Natural killer cell (primary cell): Measurements from ENCODE around the gene MTRF1. TPM values are rescaled to one million over a fixed set of nuclear protein-coding genes. Genes with fewer than 3 reads are reported as not detected.

Experiments
- ATAC-seq, 3 donors: fragments of 150-1000 bp in 2 of 3; fragments of 200-7000 bp in 1 of 3; cut with Tn5 transposase; 1 replicate in 1 of 3; 2 replicates in 2 of 3; pipeline ENCODE4 v1.10.0; 2021; ENCODE audit warnings: mild to moderate bottlenecking in 2 of 3, moderate library complexity in 2 of 3
- DNase-seq, 2 donors: peaks; one replicate each; pipeline versions ENCODE4 v3.0.0 to v3.0.0-alpha.2; 2013 to 2021; ENCODE audit warnings: mixed read lengths in 1 of 2
- H3K27ac ChIP-seq: one replicate; pipeline ENCODE4 v1.5.1; 2013; ENCODE audit warnings: mild to moderate bottlenecking, low read length
- H3K27me3 ChIP-seq: one replicate; pipeline ENCODE4 v1.6.1; 2013; ENCODE audit warnings: low read length; ENCODE audit not compliant: control insufficient read depth, insufficient read depth
- H3K36me3 ChIP-seq: one replicate; pipeline ENCODE4 v1.6.1; 2013; ENCODE audit warnings: low read length; ENCODE audit not compliant: control insufficient read depth, insufficient read depth
- H3K4me1 ChIP-seq: one replicate; pipeline ENCODE4 v1.6.1; 2013; ENCODE audit warnings: low read length; ENCODE audit not compliant: control insufficient read depth, insufficient read depth
- H3K4me3 ChIP-seq: one replicate; pipeline ENCODE4 v1.5.1; 2013; ENCODE audit warnings: low read length
- H3K9me3 ChIP-seq: one replicate; pipeline ENCODE4 v1.6.1; 2013; ENCODE audit warnings: low read length; ENCODE audit not compliant: control insufficient read depth, insufficient read depth
- H3K27ac Mint-ChIP-seq, 2 donors: one replicate each; pipeline ENCODE4 v1.8.0; 2022; ENCODE audit warnings: mild to moderate bottlenecking in 2 of 2, mixed read lengths in 2 of 2, moderate library complexity in 1 of 2
- H3K27me3 Mint-ChIP-seq, 2 donors: one replicate each; pipeline ENCODE4 v1.8.0; 2022; ENCODE audit warnings: low read depth in 2 of 2, mixed read lengths in 2 of 2
- H3K36me3 Mint-ChIP-seq: one replicate; pipeline ENCODE4 v1.8.0; 2022; ENCODE audit warnings: mixed read lengths
- H3K4me1 Mint-ChIP-seq, 2 donors: one replicate each; pipeline ENCODE4 v1.8.0; 2022; ENCODE audit warnings: mixed read lengths in 2 of 2
- H3K4me3 Mint-ChIP-seq: one replicate; pipeline ENCODE4 v1.8.0; 2022; ENCODE audit warnings: mild to moderate bottlenecking, moderate library complexity, mixed read lengths
- H3K9me3 Mint-ChIP-seq, 2 donors: one replicate each; pipeline ENCODE4 v1.8.0; 2022; ENCODE audit warnings: mixed read lengths in 2 of 2
- CTCF ChIP-seq: fragments of 200-600 bp; IDR thresholded peaks from one replicate; pipeline ENCODE4 v1.8.0; 2022; ENCODE audit warnings: antibody characterized with exemption
- WGBS: methylation state at CpG from one replicate; pipeline ENCODE4 v1.1.7; 2013; ENCODE audit warnings: missing lambda C conversion rate; ENCODE audit not compliant: insufficient coverage; 5-methylcytosine and 5-hydroxymethylcytosine counted together
- intact Hi-C: fragments of 100-400 bp; cut with micrococcal nuclease; formaldehyde crosslinking; loops from one replicate; pipeline ENCODE4 v1.14.2; 2022
- total RNA-seq, 4 donors: library from RNA; stranded (reverse); fragments of 120-200 nt in 1 of 4; gene quantifications; one replicate each; pipeline versions ENCODE4 v1.2.3 to v1.2.4, GENCODE V29; 2013 to 2022

Gene MTRF1
- total RNA-seq, 3 donors from 2014 or later (not counting 1 experiment from before 2014, with no cell fraction given), result 20.3 to 24.1 (median 24.0) TPM

GRCh38 chr13:41294914-41295313 lies 31.5 kb upstream of the MTRF1 start:
- no peaks in the 10 kb centered on the region for H3K4me1 Mint-ChIP-seq
- Histone ChIP-seq H3K27ac (no peak overlapping the region), H3K4me3 (no peak overlapping the region), H3K4me1 (no peaks in the 10 kb centered on the region), H3K27me3 (no peaks in the 10 kb centered on the region), H3K9me3 (no peaks in the 10 kb centered on the region), H3K36me3 (no peaks in the 10 kb centered on the region)
- ATAC-seq (no peak), DNase-seq (no peak)
- intact Hi-C loops, result no loop called here
- 100% methylated on average over 1 of the region's 1 CpG for whole genome bisulfite sequencing
- no peak overlapping the region for H3K4me3 Mint-ChIP-seq
- H3K36me3 Mint-ChIP-seq, result no peaks in the 10 kb centered on the region
- TF ChIP-seq CTCF, result no peak
- peaks cover 8 to 17% of the 10 kb centered on the region in 2 donors for H3K27me3 Mint-ChIP-seq
- no peak overlapping the region for H3K27ac Mint-ChIP-seq
- H3K9me3 Mint-ChIP-seq, result no peaks in the 10 kb centered on the region

DNA sequence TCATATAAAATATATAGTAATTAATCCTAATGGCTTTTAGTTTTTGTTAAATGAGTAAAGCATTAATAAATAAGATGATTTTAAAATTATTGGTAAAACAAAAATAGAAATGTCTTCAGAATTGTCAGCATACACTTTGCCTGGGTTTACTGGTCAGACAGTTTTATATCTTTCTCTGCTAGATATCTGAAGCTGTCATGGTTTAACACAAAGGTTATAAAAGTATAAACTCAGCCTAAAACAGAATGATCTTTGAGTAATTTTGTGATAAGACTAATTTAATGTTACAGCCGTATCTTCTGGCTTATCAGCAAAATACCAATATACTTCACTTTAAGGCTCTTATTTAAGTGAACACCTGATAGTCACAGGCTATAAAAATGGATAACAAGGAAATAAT lies 29.9 kb upstream of the MTRF1 start:
- intact Hi-C loops, result no loop called here
- Histone ChIP-seq H3K36me3 (no peaks in the 10 kb centered on the region), H3K27ac (no peak overlapping the region), H3K9me3 (no peaks in the 10 kb centered on the region), H3K4me1 (no peaks in the 10 kb centered on the region), H3K4me3 (no peak overlapping the region), H3K27me3 (no peaks in the 10 kb centered on the region)
- Mint-ChIP-seq H3K4me3 (no peak overlapping the region), H3K36me3 (no peaks in the 10 kb centered on the region), H3K4me1 (no peaks in the 10 kb centered on the region), H3K9me3 (no peaks in the 10 kb centered on the region), H3K27me3 (peaks cover 9 to 13% of the 10 kb centered on the region in 2 donors), H3K27ac (no peak overlapping the region)
- WGBS, result no CpG with 5 or more reads among the region's 1 CpG
- no peak for TF ChIP-seq CTCF
- ATAC-seq, result no peak
- DNase-seq, result no peak

- Histone ChIP-seq H3K27ac (no peak overlapping the region), H3K9me3 (no peaks in the 10 kb centered on the region), H3K4me1 (no peaks in the 10 kb centered on the region), H3K36me3 (no peaks in the 10 kb centered on the region), H3K4me3 (no peak overlapping the region), H3K27me3 (no peaks in the 10 kb centered on the region)
- no peak overlapping the region for H3K27ac Mint-ChIP-seq
- H3K36me3 Mint-ChIP-seq, result no peaks in the 10 kb centered on the region
- H3K27me3 Mint-ChIP-seq, result peaks cover 9 to 12% of the 10 kb centered on the region in 2 donors
- WGBS, result 96% methylated on average over 7 of the region's 7 CpGs
- no peak for TF ChIP-seq CTCF
- H3K9me3 Mint-ChIP-seq, result no peaks in the 10 kb centered on the region
- no peaks in the 10 kb centered on the region for H3K4me1 Mint-ChIP-seq
- DNase-seq, result no peak
- ATAC-seq, result no peak
- intact Hi-C loops, result no loop called here
- no peak overlapping the region for H3K4me3 Mint-ChIP-seq
Measured at GRCh38 chr13:41291246-41291645, 27.9 kb upstream of the MTRF1 start.

DNA sequence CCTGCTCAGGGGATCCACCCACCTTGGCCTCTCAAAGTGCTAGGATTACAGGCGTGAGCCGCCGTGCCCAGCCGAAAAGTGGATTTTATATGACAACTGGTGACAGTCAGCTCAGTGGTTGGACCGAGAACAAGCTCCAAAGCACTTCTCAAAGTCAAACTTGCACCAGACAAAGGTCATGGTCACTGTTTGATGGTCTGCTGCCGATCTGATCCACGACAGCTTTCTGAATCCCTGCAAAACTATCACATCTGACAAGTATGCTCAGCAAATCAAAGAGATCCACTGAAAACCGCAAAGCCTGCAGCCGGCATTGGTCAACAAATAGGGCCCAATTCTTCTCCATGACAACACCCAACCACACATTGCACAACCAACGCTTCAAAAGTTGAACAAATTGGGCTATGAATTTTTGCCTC lies 26.1 kb upstream of the MTRF1 start:
- Mint-ChIP-seq H3K4me3 (no peak overlapping the region), H3K27ac (no peak overlapping the region), H3K27me3 (peaks cover 9 to 12% of the 10 kb centered on the region in 2 donors), H3K4me1 (no peaks in the 10 kb centered on the region), H3K36me3 (no peaks in the 10 kb centered on the region), H3K9me3 (no peaks in the 10 kb centered on the region)
- ATAC-seq, result no peak
- WGBS, result 87% methylated on average over 10 of the region's 10 CpGs
- Histone ChIP-seq H3K27me3 (no peaks in the 10 kb centered on the region), H3K27ac (no peak overlapping the region), H3K4me1 (no peaks in the 10 kb centered on the region), H3K4me3 (no peak overlapping the region), H3K36me3 (no peaks in the 10 kb centered on the region), H3K9me3 (no peaks in the 10 kb centered on the region)
- TF ChIP-seq CTCF, result no peak
- no peak for DNase-seq
- intact Hi-C loops, result no loop called here
